ENCODE results near the gene SLC7A14. TPM values are rescaled to one million over a fixed set of nuclear protein-coding genes. Genes with fewer than 3 reads are reported as not detected.

The SLC7A14 gene
- total RNA-seq, 1 donor from 2014 or later: 0.10 TPM

GRCh38 chr3:170425491-170426239 is 160.2 kb downstream of the SLC7A14 start:
- DNase-seq: no peak

GRCh38 chr3:170424879-170425278 is 161.0 kb downstream of the SLC7A14 start:
- no peak for DNase-seq

DNA sequence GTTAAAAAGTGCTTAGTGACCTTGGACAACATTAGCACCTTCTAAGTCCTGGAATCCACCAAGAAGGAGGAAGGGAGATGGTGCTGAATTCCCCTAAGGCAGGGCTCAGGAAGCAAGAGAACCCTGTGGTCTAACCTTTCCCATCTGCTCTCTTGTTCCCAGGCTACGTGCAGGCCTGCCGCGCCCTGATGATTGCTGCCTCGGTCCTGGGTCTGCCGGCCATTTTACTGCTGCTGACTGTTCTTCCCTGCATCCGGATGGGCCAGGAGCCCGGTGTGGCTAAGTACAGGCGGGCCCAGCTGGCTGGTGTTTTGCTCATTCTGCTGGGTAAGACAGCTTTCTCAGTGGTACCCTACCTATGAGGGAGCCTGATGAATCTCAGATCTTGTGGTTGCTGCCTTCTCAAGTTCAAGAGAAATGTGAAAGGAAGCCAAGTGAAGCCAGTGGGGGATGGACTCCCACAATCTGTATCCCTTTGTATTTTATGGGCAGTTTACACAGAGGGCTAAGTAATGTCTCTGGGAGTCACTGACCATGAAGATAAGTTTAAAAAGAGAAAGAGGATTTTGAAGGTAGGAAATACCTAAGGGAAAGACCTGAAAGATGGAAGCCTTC is 162.8 kb downstream of the SLC7A14 start:
- DNase-seq: no peak

GRCh38 chr3:170421758-170422157 is 164.1 kb downstream of the SLC7A14 start:
- no peak for DNase-seq

DNA sequence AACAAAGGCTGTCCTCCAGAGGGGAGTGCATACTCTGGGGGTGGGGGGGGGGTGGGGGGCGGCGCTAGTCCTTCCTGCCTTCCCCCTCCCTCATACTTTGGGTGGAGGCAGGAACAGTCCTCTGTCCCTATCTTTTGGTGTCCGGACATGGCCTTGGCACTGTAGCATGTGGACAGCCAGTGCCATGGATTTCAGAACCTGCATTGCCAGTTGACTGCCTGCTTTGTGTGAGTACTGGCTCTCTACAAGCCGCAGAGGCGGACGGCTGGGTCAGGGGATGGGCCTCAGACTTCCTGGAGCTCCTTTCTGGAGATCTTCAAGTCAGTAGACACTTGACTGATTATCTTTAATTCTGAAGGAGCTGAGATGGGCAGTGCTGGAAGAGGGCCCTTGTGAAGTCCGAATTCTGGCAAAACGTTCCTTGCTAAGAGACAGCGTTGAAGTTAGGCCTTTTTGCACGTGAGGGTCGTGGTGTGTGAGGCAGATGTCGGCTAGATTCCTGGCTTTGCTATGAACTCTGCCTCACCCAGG is 164.7 kb downstream of the SLC7A14 start:
- peak; percentile 17 for DNase-seq

GRCh38 chr3:170420307-170420821 is 165.5 kb downstream of the SLC7A14 start:
- no peak for DNase-seq

GRCh38 chr3:170419557-170420087 is 166.3 kb downstream of the SLC7A14 start:
- peak; percentile 24 for DNase-seq

- DNase-seq: peak; percentile 53
Observed at GRCh38 chr3:170418422-170419398, 167.2 kb downstream of the SLC7A14 start, which contains the start of gene CLDN11. TSS of gene CLDN11 (plus strand) at chr3:170418868. CDS start at chr3:170419067, 199 bp downstream.

GRCh38 chr3:170417090-170417489 is 168.8 kb downstream of the SLC7A14 start:
- DNase-seq: no peak

GRCh38 chr3:170414202-170414663 is 171.6 kb downstream of the SLC7A14 start:
- DNase-seq: peak; percentile 86

DNA sequence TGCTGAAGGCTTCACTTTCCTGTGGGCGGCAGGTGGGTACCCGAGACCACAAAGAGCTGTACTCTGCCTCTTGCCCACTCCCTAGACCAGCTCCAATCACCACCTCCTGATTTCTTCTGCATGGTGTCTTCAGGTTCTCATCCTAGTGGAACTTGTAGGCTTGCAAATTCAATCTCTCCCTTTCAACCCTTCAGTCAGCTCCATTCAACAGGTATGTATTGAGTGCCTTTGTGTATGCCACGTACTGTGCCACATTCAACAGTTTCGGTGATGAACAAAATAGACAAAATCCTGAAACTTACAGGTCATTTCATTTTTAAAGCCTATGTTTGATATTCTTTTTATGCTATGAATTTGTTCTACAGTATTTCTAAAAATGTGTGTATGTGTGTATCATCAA is 172.6 kb downstream of the SLC7A14 start:
- DNase-seq: no peak

DNA sequence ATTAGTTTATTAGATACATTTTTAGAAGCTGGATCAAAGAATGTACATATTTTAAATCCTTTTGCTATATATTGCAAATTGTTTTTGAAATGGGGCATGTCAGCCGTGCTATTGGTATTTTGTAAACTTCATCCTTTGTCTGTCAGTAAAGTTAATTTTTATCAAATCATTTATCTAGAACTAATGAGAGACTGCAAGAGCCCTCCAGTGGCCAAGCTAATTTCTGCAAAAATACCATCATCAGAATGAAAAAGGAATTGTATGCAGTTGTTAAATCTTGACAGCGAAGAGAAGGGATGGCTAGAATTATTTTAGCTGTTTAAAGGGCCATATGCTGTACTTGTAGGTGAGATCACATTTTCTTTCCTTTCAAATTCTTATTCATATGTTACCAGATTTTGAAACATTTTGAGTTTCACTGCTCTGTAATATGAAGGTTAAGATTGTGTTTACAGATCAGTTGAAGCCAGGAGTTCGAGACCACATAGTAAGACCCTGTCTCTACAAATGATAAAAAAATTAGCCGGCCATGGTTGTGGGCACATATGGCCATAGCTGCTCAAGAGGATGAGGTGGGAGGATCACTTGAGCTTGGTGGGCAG is 175.3 kb downstream of the SLC7A14 start:
- peak; percentile 41 for DNase-seq

Other genes starting within 250 kb of the SLC7A14 start
- 59.5 TPM for gene SKIL, start 228.4 kb downstream of the SLC7A14 start, total RNA-seq
- 4.1 TPM for gene CLDN11, start 167.2 kb downstream of the SLC7A14 start, total RNA-seq